ENCODE measurements around the gene LIPC. TPM values are rescaled to one million over a fixed set of nuclear protein-coding genes. Genes with fewer than 3 reads are reported as not detected.

LIPC gene
- total RNA-seq, 1 experiment from 2014 or later: not detected

DNA sequence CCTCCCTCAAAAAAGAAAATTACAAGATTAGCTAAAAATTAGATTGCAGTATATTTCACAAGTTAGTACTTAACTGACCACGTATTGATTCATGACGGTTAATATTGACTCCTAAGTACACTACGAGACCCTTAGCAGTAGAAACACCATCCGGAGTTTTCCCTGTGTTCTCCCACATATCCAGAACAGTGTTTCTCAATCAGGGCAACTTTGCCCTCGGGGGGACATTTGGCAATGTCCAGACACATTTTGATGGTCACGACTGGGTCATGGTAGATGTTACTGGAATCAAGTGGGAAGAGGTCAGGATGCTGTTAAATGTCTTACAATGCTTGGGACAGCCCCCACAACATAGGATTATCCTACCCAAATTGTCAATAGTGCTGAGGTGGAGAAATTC lies 40.7 kb upstream of the LIPC start:
- Histone ChIP-seq H3K9ac (ENCODE audit: low read length) (no peak overlapping the region), H3K27me3 (ENCODE audit: insufficient read depth, low read length) (no peaks in the 10 kb centered on the region), H3K4me3 (replicated peaks in 1 of 2; ENCODE audit: low read depth in 1 of 2, low read length in 2 of 2) (no peak overlapping the region), H3K9me3 (ENCODE audit: control insufficient read depth in 1 of 2, insufficient read depth in 1 of 2, low read depth in 1 of 2, low read length in 2 of 2) (no peaks in the 10 kb centered on the region), H3K27ac (ENCODE audit: low read depth, low read length) (no peak overlapping the region), H3K79me2 (ENCODE audit: insufficient read depth, low read length) (no peaks in the 10 kb centered on the region), H3K4me2 (ENCODE audit: low read length) (no peak overlapping the region), H4K20me1 (ENCODE audit: insufficient read depth) (no peaks in the 10 kb centered on the region), H2AFZ (ENCODE audit: low read depth, low read length, poor library complexity, severe bottlenecking) (no peak overlapping the region), H3K4me1 (ENCODE audit: control insufficient read depth in 1 of 2, insufficient read depth in 2 of 2, low read length in 2 of 2) (peaks cover 0 to 10% of the 10 kb centered on the region in 2 experiments; a peak in 2 of 4 replicates), H3K9me2 (ENCODE audit: insufficient read depth) (no peaks in the 10 kb centered on the region), H3K36me3 (ENCODE audit: control insufficient read depth in 1 of 2, insufficient read depth in 2 of 2, low read length in 2 of 2) (no peaks in the 10 kb centered on the region)
- TF ChIP-seq SP1 (IDR thresholded peaks at IDR 0.05; ENCODE audit: low read depth): no peak
- no peak for TF ChIP-seq EZH2 (IDR thresholded peaks at IDR 0.05)
- TF ChIP-seq, protein P1, sequence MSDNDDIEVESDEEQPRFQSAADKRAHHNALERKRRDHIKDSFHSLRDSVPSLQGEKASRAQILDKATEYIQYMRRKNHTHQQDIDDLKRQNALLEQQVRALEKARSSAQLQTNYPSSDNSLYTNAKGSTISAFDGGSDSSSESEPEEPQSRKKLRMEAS (IDR thresholded peaks at IDR 0.05): no peak
- no peak for TF ChIP-seq POLR2AphosphoS5 (IDR thresholded peaks at IDR 0.05; ENCODE audit: low read depth, low read length)
- TF ChIP-seq EGR1 (IDR thresholded peaks at IDR 0.05; ENCODE audit: low read depth): no peak
- no peak for TF ChIP-seq CBX3 (IDR thresholded peaks at IDR 0.05; ENCODE audit: low read depth)
- no peak for TF ChIP-seq SIN3A (IDR thresholded peaks at IDR 0.05; ENCODE audit: low read depth)
- no peak for TF ChIP-seq YY1 (IDR thresholded peaks at IDR 0.05; ENCODE audit: extremely low read depth, insufficient replicate concordance, low read depth, low read length)
- ChIA-PET CTCF (no interaction called here), POLR2A (no interaction called here), RAD21 (ENCODE audit: low non-redundant PET in 1 of 2, low total read pairs in 2 of 2, uncharacterized antibody in 2 of 2, unreplicated experiment in 2 of 2) (no interaction called here)
- intact Hi-C loops (cut with micrococcal nuclease): no loop called here
- no TSS peak for BruUV-seq (replicated peaks)
- DNase-seq (ENCODE audit: low read depth, low spot score) (no peak), ATAC-seq (no peak)

DNA sequence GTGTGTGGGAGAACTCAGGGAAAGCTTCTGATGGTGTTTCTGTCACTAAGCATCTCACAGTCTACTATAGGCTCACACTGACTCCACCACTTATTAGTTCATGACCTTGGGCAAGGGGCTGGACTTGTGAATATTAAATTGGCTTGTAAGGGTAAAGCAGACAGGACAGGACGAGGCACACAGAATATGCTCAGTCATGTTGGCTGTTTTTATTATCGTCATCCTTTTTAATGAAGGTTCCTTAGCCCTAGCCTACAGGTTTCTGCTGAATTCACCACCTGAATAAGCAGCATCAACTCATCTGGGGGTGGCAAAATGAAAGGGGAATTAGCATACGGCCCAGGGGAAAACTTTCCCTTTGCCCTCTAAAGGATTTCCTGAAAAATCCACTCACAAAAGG lies 39.6 kb upstream of the LIPC start:
- H3K27me3 ChIP-seq (ENCODE audit: insufficient read depth, low read length): no peaks in the 10 kb centered on the region
- ATAC-seq: no peak

More for the DNA sequence above, 39.6 kb upstream of the LIPC start:
- Histone ChIP-seq H3K4me3 (replicated peaks in 1 of 2; ENCODE audit: low read depth in 1 of 2, low read length in 2 of 2) (no peak overlapping the region), H4K20me1 (ENCODE audit: insufficient read depth) (no peaks in the 10 kb centered on the region), H3K9me2 (ENCODE audit: insufficient read depth) (no peaks in the 10 kb centered on the region), H3K9me3 (ENCODE audit: control insufficient read depth in 1 of 2, insufficient read depth in 1 of 2, low read depth in 1 of 2, low read length in 2 of 2) (no peaks in the 10 kb centered on the region), H3K36me3 (ENCODE audit: control insufficient read depth in 1 of 2, insufficient read depth in 2 of 2, low read length in 2 of 2) (no peaks in the 10 kb centered on the region), H3K4me2 (ENCODE audit: low read length) (no peak overlapping the region), H3K4me1 (ENCODE audit: control insufficient read depth in 1 of 2, insufficient read depth in 2 of 2, low read length in 2 of 2) (peaks cover 0 to 10% of the 10 kb centered on the region in 2 experiments; a peak in 2 of 4 replicates), H2AFZ (ENCODE audit: low read depth, low read length, poor library complexity, severe bottlenecking) (no peak overlapping the region), H3K27ac (ENCODE audit: low read depth, low read length) (no peak overlapping the region), H3K79me2 (ENCODE audit: insufficient read depth, low read length) (no peaks in the 10 kb centered on the region), H3K9ac (ENCODE audit: low read length) (no peak overlapping the region)
- ChIA-PET RAD21 (ENCODE audit: low non-redundant PET in 1 of 2, low total read pairs in 2 of 2, uncharacterized antibody in 2 of 2, unreplicated experiment in 2 of 2) (no interaction called here), POLR2A (interaction anchor here (0.9 kb wide), 1 partner anchor 10 kb away, joined by 3 read pairs; no protein-coding TSS in a partner anchor), CTCF (no interaction called here)
- no peak for DNase-seq (ENCODE audit: low read depth, low spot score)
- intact Hi-C loops (cut with micrococcal nuclease): no loop called here
- TF ChIP-seq, protein P2, sequence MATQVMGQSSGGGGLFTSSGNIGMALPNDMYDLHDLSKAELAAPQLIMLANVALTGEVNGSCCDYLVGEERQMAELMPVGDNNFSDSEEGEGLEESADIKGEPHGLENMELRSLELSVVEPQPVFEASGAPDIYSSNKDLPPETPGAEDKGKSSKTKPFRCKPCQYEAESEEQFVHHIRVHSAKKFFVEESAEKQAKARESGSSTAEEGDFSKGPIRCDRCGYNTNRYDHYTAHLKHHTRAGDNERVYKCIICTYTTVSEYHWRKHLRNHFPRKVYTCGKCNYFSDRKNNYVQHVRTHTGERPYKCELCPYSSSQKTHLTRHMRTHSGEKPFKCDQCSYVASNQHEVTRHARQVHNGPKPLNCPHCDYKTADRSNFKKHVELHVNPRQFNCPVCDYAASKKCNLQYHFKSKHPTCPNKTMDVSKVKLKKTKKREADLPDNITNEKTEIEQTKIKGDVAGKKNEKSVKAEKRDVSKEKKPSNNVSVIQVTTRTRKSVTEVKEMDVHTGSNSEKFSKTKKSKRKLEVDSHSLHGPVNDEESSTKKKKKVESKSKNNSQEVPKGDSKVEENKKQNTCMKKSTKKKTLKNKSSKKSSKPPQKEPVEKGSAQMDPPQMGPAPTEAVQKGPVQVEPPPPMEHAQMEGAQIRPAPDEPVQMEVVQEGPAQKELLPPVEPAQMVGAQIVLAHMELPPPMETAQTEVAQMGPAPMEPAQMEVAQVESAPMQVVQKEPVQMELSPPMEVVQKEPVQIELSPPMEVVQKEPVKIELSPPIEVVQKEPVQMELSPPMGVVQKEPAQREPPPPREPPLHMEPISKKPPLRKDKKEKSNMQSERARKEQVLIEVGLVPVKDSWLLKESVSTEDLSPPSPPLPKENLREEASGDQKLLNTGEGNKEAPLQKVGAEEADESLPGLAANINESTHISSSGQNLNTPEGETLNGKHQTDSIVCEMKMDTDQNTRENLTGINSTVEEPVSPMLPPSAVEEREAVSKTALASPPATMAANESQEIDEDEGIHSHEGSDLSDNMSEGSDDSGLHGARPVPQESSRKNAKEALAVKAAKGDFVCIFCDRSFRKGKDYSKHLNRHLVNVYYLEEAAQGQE (IDR thresholded peaks at IDR 0.05; ENCODE audit: low read depth): no peak
- TF ChIP-seq RAD21 (IDR thresholded peaks at IDR 0.05; ENCODE audit: low read depth) (no peak), POLR2A (IDR thresholded peaks at IDR 0.05; ENCODE audit: borderline replicate concordance, extremely low read depth, insufficient read depth, insufficient read length) (no peak), SP1 (IDR thresholded peaks at IDR 0.05; ENCODE audit: low read depth) (no peak), FOSL1 (IDR thresholded peaks at IDR 0.05; ENCODE audit: low read depth) (no peak), SIN3A (IDR thresholded peaks at IDR 0.05; ENCODE audit: low read depth) (no peak)
- TF ChIP-seq, protein P3, sequence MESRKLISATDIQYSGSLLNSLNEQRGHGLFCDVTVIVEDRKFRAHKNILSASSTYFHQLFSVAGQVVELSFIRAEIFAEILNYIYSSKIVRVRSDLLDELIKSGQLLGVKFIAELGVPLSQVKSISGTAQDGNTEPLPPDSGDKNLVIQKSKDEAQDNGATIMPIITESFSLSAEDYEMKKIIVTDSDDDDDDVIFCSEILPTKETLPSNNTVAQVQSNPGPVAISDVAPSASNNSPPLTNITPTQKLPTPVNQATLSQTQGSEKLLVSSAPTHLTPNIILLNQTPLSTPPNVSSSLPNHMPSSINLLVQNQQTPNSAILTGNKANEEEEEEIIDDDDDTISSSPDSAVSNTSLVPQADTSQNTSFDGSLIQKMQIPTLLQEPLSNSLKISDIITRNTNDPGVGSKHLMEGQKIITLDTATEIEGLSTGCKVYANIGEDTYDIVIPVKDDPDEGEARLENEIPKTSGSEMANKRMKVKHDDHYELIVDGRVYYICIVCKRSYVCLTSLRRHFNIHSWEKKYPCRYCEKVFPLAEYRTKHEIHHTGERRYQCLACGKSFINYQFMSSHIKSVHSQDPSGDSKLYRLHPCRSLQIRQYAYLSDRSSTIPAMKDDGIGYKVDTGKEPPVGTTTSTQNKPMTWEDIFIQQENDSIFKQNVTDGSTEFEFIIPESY (IDR thresholded peaks at IDR 0.05; ENCODE audit: extremely low read depth, insufficient replicate concordance, low read length): no peak
- no TSS peak for BruUV-seq (replicated peaks)
